Activated CD4-positive, alpha-beta T cell treated with anti-CD3 and anti-CD28 coated beads, Interleukin-2, amount 10 ng/mL, durations not matched to agents 24 days and 14 days (primary cell): ENCODE results near the gene TTC33. TPM values are rescaled to one million over a fixed set of nuclear protein-coding genes. Genes with fewer than 3 reads are reported as not detected.
"Not testable (repeated sequence)": the region's sequence is repeated elsewhere in the genome, so short reads cannot be mapped to it uniquely, and the experiment has no call there.

Experiments
- DNase-seq: peaks from one replicate; pipeline ENCODE4 v3.0.0; 2022
- H3K27ac Mint-ChIP-seq: one replicate; pipeline ENCODE4 v1.8.0; 2022; ENCODE audit warnings: mild to moderate bottlenecking, mixed read lengths
- H3K27me3 Mint-ChIP-seq: one replicate; pipeline ENCODE4 v1.8.0; 2022; ENCODE audit warnings: mixed read lengths
- H3K36me3 Mint-ChIP-seq: one replicate; pipeline ENCODE4 v1.8.0; 2022; ENCODE audit warnings: low read depth, mild to moderate bottlenecking, mixed read lengths
- H3K4me1 Mint-ChIP-seq: one replicate; pipeline ENCODE4 v1.8.0; 2021; ENCODE audit warnings: mixed read lengths
- H3K4me3 Mint-ChIP-seq: one replicate; pipeline ENCODE4 v1.8.0; 2022; ENCODE audit warnings: mild to moderate bottlenecking, moderate library complexity, mixed read lengths
- H3K9me3 Mint-ChIP-seq: one replicate; pipeline ENCODE4 v1.8.0; 2021; ENCODE audit warnings: mixed read lengths
- intact Hi-C: fragments of 100-400 bp; cut with micrococcal nuclease; formaldehyde crosslinking; loops from one replicate; pipeline ENCODE4 v1.15.1; 2023
- total RNA-seq: library from RNA; stranded (reverse); gene quantifications from 2 replicates; pipeline ENCODE4 v1.2.3, GENCODE V29; 2022

TTC33 gene
- total RNA-seq, 1 donor from 2014 or later = 22.7 TPM

DNA sequence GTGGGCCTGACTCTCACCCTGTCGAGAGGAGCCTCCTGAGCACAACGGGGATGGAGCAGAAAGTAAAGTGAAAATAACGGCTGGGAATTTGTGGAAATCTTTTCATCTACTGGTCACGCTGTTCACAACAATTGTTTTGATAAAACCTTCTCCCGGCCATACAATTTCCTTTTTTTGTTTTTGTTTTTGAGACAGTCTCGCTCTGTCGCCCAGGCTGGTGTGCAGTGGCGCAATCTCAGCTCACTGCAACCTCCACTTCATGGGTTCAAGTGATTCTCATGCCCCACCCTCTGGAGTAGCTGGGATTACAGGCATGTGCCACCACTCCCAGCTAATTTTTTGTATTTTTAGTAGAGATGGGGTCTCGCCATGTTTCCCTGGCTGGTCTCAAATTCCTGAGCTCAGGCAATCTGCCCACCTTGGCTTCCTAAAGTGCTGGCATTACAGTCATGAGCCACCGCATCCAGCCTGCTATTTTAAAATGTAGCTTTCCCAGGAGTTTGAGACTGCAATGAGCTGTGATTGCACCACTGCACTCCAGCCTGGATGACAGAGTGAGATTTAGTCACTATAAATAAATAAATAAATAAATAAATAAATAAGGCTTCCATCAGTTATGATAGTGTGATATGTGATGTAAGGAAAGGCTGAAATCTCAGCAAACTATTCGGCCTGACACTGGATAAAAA, 149.5 kb downstream of the TTC33 start:
- intact Hi-C loops = no loop called here

DNA sequence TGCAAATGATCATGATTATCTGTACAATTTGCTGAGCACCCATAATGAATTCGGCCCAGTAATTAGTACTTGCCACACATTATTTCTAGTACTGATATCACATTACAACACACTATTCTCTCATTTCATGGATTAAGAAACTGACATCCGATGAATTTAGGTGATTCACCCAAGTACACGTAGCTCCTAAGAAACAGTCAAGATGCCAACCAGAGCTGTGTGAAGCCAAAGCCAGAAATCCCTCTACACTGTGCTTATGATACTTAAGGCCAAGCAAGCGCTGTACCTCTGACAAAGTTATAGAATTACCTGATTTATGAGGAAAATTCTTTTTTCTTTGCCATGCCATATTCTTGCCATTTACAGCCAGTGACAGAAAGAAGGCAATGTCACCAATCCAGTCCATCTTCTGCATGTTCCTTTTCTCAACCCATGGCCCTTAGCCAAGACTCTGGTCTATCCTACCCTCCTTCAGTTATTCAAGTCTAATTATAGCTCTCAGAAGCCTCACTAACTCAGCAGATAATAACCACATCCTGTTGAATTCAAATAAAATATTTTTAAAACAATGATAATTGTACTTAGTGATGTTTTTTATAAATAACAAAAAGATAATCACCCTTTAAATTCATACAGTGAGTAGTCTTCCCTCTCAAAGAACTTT, 150.3 kb downstream of the TTC33 start:
- intact Hi-C loops = no loop called here
- Mint-ChIP-seq H3K27me3 (no peaks in the 10 kb centered on the region), H3K27ac (no peak overlapping the region), H3K9me3 (peaks cover 13% of the 10 kb centered on the region), H3K36me3 (peaks cover 1% of the 10 kb centered on the region), H3K4me1 (peaks cover 24% of the 10 kb centered on the region), H3K4me3 (peak overlapping the region; percentile 42)
- DNase-seq = no peak

More for the DNA sequence above, 149.5 kb downstream of the TTC33 start:
- Mint-ChIP-seq H3K9me3 (peaks cover 13% of the 10 kb centered on the region), H3K4me1 (peaks cover 18% of the 10 kb centered on the region), H3K4me3 (peak overlapping the region; percentile 42), H3K36me3 (peaks cover 1% of the 10 kb centered on the region), H3K27me3 (no peaks in the 10 kb centered on the region), H3K27ac (peak overlapping the region; percentile 56)
- no peak for DNase-seq

DNA sequence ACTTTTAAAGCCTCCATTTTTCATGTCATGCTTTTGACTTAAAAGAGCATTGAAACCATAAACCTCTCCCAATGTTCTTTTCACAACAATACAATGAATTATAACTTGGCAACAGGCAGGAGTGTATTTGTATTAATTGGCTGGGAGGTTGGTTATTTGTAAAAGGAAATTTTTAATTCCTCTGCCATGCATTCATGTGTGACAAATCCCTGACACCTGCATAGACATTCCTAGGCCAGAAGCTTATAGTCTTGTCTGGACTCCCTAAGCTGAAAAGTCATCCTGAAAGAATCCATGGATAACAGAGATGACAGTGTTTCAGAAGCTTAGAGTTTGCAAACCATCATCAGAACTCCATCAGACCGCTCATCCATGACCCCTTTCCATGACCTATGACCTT, 152.4 kb downstream of the TTC33 start:
- H3K4me3 Mint-ChIP-seq = no peak overlapping the region
- no peak for DNase-seq
- H3K36me3 Mint-ChIP-seq = peaks cover 1% of the 10 kb centered on the region
- H3K4me1 Mint-ChIP-seq = peaks cover 36% of the 10 kb centered on the region
- no peaks in the 10 kb centered on the region for H3K27me3 Mint-ChIP-seq
- H3K27ac Mint-ChIP-seq = no peak overlapping the region
- H3K9me3 Mint-ChIP-seq = peaks cover 13% of the 10 kb centered on the region
- intact Hi-C loops = loop anchor here (5.0 kb wide), 1 partner anchor 74 kb away; the partner anchor contains the start of gene PTGER4

DNA sequence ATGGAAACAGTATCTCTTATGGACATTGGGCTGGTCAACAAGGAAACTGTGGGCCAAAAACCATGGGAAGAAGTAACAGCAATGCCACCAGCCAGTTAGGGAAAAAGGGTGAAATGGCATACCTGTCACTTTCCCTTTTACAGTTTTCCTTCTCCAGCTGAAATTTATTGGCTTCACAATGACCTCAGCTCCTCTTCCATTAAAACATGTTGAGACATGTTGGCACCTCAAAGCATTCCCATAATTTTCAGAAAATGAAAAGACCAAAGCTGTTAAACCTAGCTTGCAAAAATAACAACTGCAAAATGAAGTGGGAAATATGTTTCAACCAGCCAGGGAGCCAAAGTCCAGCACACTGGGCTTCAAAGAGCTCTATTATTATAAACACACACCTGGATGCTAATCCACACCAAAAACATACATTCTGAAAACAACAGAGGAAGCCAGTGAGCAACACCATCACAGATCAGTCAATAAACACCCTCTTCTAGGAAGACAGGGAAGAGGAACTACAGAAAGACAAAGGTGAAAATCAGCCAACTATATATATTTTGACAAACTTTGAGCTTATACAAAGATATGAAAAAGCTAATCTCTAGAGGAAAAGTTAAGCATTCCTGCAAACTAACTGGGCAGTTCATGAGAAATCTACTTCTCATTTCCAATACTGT, 154.4 kb downstream of the TTC33 start:
- H3K27me3 Mint-ChIP-seq = no peaks in the 10 kb centered on the region
- H3K4me1 Mint-ChIP-seq = peaks cover 45% of the 10 kb centered on the region
- no peak for DNase-seq
- no peak overlapping the region for H3K4me3 Mint-ChIP-seq
- intact Hi-C loops = loop anchor here (5.0 kb wide), 1 partner anchor 76 kb away; the partner anchor contains the start of gene PTGER4
- peaks cover 1% of the 10 kb centered on the region for H3K36me3 Mint-ChIP-seq
- H3K9me3 Mint-ChIP-seq = peaks cover 19% of the 10 kb centered on the region
- no peak overlapping the region for H3K27ac Mint-ChIP-seq

DNA sequence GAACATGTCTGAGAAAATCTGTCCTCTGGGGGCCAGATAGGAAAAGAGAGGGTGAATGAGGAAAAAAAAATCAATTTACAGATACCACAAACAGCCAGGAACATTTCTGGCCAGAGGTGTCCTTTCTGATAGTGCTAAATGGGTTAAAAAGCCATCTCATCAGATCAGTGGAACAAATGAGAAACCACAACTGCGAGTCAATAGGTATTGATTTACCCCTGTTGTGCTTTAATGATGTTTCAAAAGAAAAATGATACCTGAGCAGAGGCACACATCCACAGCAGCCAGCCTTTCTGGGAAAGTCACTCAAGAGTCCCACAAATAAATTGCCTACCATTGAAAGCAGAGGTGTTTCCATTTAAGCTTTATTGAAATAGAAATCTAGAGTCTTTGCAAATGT, 155.4 kb downstream of the TTC33 start:
- no peak for DNase-seq
- Mint-ChIP-seq H3K36me3 (no peaks in the 10 kb centered on the region), H3K27me3 (no peaks in the 10 kb centered on the region), H3K4me1 (peaks cover 38% of the 10 kb centered on the region), H3K4me3 (no peak overlapping the region), H3K9me3 (peaks cover 19% of the 10 kb centered on the region), H3K27ac (no peak overlapping the region)
- intact Hi-C loops = loop anchor here (5.0 kb wide), 1 partner anchor 77 kb away; the partner anchor contains the start of gene PTGER4

DNA sequence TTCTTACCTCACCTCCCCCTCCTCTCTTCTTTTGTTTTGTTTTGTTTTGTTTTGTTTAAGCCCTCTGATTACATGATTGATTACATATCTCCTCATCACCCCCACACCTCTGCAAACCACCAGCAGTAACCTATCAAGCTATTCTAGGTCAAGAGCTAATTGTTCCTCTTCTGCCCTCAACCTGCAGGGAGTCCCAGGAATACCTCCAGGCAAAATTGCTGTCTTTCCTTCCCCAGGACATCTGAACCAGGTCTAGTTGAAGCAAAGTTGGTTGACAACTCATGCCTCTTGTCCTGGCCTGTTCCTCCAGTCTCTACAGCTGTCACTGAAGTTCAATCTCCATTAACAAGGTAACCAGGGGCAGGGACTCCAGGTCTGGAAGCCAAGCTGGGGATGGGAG, 156.1 kb downstream of the TTC33 start:
- Mint-ChIP-seq H3K36me3 (no peaks in the 10 kb centered on the region), H3K4me1 (peaks cover 35% of the 10 kb centered on the region), H3K27me3 (no peaks in the 10 kb centered on the region), H3K27ac (no peak overlapping the region), H3K9me3 (peaks cover 19% of the 10 kb centered on the region), H3K4me3 (no peak overlapping the region)
- no peak for DNase-seq
- intact Hi-C loops = loop anchor here (5.0 kb wide), 1 partner anchor 78 kb away; the partner anchor contains the start of gene PTGER4

DNA sequence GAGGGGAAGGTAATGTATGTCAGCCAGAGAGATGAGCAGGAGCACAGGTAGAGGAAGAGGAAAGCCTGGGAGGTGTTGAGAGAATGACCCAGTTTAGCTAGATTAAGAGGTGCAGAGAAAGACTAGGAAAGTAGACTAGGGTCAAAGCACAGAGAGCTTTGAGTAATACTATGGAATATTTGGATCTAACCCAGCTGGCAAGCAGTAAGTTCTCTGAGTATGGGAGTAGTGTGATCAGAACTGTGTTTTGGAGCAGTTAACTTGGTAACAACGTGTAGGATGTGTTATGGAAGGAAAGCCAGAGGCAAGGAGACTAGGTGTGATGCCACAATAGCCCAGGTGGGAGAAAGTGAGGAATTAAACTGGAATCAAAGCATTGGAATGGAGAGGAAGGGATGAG, 160.9 kb downstream of the TTC33 start:
- H3K4me3 Mint-ChIP-seq = no peak overlapping the region
- intact Hi-C loops = no loop called here
- no peak overlapping the region for H3K27ac Mint-ChIP-seq
- no peaks in the 10 kb centered on the region for H3K27me3 Mint-ChIP-seq
- H3K4me1 Mint-ChIP-seq = peaks cover 27% of the 10 kb centered on the region
- peaks cover 12% of the 10 kb centered on the region for H3K9me3 Mint-ChIP-seq
- no peak for DNase-seq
- H3K36me3 Mint-ChIP-seq = no peaks in the 10 kb centered on the region

DNA sequence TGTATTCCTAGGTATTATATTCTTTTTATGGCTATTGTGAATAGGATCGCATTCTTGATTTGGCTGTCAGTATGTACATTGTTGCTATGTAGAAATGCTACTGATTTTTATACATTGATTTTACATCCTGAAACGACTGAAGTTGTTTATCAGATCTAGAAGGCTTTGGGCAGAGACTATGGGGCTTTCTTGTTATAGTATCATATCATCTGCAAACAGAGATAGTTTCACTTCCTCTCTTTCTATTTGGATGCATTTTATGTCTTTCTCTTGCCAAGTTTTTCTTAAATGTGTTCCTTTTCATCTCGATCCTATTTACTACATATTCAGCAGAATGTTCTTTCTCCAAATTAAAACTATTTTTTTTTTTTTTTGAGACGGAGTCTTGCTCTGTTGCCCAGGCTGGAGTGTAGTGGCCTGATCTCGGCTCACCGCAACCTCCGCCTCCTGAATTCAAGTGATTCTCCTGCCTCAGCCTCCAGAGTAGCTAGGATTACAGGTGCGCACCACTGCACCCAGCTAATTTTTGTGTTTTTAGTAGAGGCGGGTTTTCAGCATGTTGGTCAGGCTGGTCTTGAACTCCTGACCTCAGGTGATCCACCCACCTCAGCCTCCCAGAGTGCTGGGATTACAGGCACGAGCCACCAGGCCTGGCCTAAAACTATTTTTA, 163.9 kb downstream of the TTC33 start:
- DNase-seq, H3K36me3 Mint-ChIP-seq, H3K4me3 Mint-ChIP-seq, H3K27ac Mint-ChIP-seq, H3K27me3 Mint-ChIP-seq, H3K9me3 Mint-ChIP-seq: not testable (repeated sequence)
- intact Hi-C loops = loop anchor here (1.0 kb wide), 2 partner anchors 14 to 31 kb away; no protein-coding TSS in a partner anchor
- peaks cover 15% of the 10 kb centered on the region for H3K4me1 Mint-ChIP-seq

DNA sequence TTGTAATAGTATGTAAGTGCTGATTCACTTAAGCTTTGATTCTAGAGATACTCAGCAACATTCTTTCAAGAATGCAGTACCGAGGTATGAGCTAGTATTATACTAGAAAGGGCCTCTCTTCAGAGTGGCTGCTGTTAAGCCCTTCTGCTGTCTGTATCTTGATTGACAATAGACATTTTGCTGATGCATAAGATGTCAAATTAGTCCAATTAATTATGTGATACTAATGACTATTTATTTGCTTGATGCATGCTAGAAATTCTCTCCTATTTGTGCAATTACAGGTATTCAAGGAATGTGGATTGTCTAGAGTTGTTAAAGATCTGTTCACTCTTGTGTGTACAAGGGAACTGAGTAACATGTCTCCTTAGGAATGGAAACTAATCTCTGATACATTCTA, 168.4 kb downstream of the TTC33 start:
- H3K4me3 Mint-ChIP-seq = no peak overlapping the region
- DNase-seq = no peak
- no peak overlapping the region for H3K27ac Mint-ChIP-seq
- no peaks in the 10 kb centered on the region for H3K36me3 Mint-ChIP-seq
- intact Hi-C loops = no loop called here
- peaks cover 6% of the 10 kb centered on the region for H3K9me3 Mint-ChIP-seq
- peaks cover 15% of the 10 kb centered on the region for H3K4me1 Mint-ChIP-seq
- H3K27me3 Mint-ChIP-seq = no peaks in the 10 kb centered on the region

DNA sequence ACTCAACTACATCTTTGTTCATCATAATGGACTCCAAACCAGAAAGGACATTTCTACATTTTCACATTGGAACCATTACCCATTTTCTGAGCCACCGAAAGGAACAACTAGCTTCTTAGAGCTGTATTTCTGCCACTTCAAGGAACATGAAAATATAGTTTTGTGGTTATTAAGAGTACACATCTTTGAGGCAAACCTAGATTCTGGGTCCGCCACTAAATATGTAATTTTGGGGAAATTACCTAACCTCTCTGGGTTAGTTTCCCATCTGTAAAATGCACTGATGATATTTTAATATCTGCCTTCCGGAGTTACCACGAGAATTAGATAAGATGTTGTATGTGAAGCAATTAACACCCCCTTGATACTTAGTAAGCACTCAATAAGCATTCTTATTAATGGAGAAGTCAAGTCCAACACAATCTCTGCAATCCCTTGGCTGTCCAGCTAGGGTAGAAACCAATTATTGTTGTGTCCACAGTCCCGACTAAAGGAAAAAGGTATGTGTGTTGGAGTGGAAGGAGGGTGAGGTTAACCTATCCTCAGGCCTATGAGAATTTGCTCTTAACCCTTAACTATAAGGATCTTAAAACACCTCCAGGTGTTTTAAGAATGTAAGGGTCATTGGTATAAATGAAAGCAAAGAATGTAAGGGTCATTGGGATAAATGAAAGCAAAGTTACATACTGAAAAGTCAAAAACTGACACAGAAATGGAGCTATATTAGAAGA, 170.1 kb downstream of the TTC33 start:
- Mint-ChIP-seq H3K27ac (no peak overlapping the region), H3K36me3 (no peaks in the 10 kb centered on the region), H3K27me3 (no peaks in the 10 kb centered on the region), H3K4me1 (peaks cover 5% of the 10 kb centered on the region), H3K9me3 (peaks cover 6% of the 10 kb centered on the region), H3K4me3 (no peak overlapping the region)
- intact Hi-C loops = no loop called here
- DNase-seq = no peak

DNA sequence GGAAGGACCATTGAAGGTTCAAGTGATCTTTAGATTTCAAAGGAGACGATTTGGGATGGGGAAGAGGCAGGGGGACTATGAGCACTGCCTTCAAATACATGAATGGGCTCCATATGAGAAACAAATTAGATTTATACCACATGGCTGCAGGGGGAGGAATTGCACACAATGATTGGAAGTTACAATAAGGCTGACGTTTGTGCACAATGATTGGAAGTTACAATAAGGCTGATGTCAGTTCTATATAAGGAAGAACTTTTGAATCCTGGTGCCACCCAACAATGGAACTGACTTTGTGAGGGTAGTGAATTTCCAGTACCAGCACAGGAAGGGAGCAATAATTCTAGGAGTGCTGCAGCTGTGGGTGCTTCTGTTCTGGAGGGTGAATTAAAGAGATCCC, 171.7 kb downstream of the TTC33 start:
- Mint-ChIP-seq H3K9me3 (no peaks in the 10 kb centered on the region), H3K27me3 (no peaks in the 10 kb centered on the region), H3K27ac (no peak overlapping the region), H3K4me1 (peaks cover 16% of the 10 kb centered on the region), H3K36me3 (no peaks in the 10 kb centered on the region), H3K4me3 (no peak overlapping the region)
- intact Hi-C loops = no loop called here
- no peak for DNase-seq

DNA sequence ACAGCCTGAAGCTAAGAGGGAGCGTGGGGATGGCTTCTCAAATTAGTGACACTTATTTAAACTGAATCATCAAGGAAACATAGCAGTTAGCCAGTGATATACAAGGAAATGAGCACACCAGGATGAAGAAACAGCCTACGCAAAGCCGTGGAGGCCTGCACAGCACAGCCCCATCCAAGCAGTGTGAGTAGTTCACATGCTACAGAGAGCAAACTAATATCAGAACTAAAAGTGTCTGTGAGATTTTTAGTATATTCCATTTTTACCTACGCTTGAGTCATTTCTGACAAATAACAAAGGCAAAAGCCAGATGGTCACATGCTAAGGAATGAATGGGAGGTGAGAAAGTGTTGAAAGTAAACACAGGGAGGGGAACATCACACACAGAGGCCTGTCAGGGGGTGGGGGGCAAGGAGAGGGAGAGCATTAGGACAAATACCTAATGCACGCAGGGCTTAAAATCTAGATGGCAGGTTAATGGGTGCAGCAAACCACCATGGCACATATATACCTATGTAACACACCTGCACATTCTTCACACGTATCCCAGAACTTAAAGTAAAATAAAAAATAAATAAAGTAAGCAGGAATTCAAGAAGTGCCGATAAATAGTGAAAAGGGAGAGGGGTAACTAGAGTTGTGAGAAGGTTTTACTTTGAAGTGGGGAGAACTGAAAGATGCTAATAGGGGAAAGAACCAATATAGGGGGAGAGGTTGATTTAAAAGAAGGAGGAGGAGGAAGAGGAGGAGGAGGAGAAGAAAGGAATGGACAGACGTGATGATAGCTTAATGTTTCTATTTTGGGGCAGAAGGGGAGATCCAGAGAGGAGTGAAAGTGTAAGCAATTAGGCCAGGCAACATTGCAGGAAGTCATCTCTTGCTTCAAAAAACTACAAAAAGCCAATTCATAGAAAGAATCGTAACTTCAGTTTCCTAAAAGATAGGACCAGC, 177.0 kb downstream of the TTC33 start:
- peak; percentile 76 for DNase-seq
- Mint-ChIP-seq H3K36me3 (no peaks in the 10 kb centered on the region), H3K27ac (peak overlapping the region; percentile 93), H3K4me1 (peaks cover 27% of the 10 kb centered on the region), H3K4me3 (peak overlapping the region; percentile 45), H3K27me3 (no peaks in the 10 kb centered on the region), H3K9me3 (peaks cover 3% of the 10 kb centered on the region)
- intact Hi-C loops = loop anchor here (1.0 to 2.0 kb wide), 12 partner anchors 13 to 354 kb away; partner anchors contain the start of gene PTGER4
